ENCODE measurements around the gene PHACTR4. TPM values are rescaled to one million over a fixed set of nuclear protein-coding genes. Genes with fewer than 3 reads are reported as not detected.

Gene PHACTR4
- total and polyA plus RNA-seq, 2 of the 4 experiments (the other 2 are of a cell fraction), result 7.5 to 15.0 TPM

DNA sequence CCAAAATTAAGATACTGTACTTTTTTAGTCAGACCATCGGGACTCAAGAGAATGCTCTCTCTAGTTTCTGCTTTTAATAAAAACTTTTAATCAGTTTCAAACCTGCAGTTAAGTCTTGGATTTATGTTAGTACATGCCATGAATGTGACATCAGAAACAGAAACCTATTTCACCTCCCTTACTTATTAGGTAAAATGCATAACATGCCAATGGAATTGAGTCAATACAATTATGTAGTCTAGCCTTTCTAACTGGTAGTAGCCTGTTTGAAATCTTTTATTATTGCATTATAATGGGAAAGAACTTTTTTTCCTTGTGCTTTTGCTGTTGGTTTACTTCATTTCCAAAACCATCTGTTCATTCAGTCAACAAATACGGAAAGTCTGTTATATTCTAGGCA lies 4.8 kb downstream of the PHACTR4 start:
- in situ Hi-C loops (cut with MboI; ENCODE audit: low sequenced_read_pairs), result no loop called here
- BruUV-seq (replicated peaks), result no TSS peak

More for the DNA sequence above, 4.8 kb downstream of the PHACTR4 start:
- H3K4me1 ChIP-seq (ENCODE audit: control insufficient read depth, insufficient read depth, low read length), result 0 out of 2 replicates have a peak, but pooled peaks cover 5% of the 10 kb centered on the region
- H3K56ac ChIP-seq (ENCODE audit: extremely low read depth, insufficient read depth, low read length), result no peak overlapping the region
- peaks cover under 1% of the 10 kb centered on the region; the same call in 1 of the 2 replicates for H3K9me1 ChIP-seq (ENCODE audit: insufficient read depth, low read length)
- no peak overlapping the region for H2AK9ac ChIP-seq (replicated peaks; ENCODE audit: low read depth, low read length, poor library complexity)
- peaks cover 23 to 54% of the 10 kb centered on the region in 2 experiments for H3K79me1 ChIP-seq (ENCODE audit: low read depth in 1 of 2, low read length in 2 of 2)
- dilution Hi-C loops (cut with HindIII; ENCODE audit: low sequenced_read_pairs, unreplicated experiment), result no loop called here
- H3K4ac ChIP-seq (ENCODE audit: low read depth, low read length), result peak overlapping the region; percentile 42; the same call in 1 of the 2 replicates
- no peak for ATAC-seq (ENCODE audit: low read depth)
- no peaks in the 10 kb centered on the region for H3K9me3 ChIP-seq (ENCODE audit: control insufficient read depth, insufficient read depth, low read length)
- H3K4me3 ChIP-seq (ENCODE audit: insufficient read depth, low read depth, low read length), result no peak overlapping the region
- H3K4me2 ChIP-seq (ENCODE audit: low read depth, low read length), result peak overlapping the region; percentile 76; the same call in 1 of the 2 replicates
- no peak for TF ChIP-seq MAZ (IDR thresholded peaks at IDR 0.05; ENCODE audit: borderline replicate concordance, low read depth, low read length)
- no peak for TF ChIP-seq MAFK (IDR thresholded peaks at IDR 0.05; ENCODE audit: low read depth, low read length)
- TF ChIP-seq, protein P1, sequence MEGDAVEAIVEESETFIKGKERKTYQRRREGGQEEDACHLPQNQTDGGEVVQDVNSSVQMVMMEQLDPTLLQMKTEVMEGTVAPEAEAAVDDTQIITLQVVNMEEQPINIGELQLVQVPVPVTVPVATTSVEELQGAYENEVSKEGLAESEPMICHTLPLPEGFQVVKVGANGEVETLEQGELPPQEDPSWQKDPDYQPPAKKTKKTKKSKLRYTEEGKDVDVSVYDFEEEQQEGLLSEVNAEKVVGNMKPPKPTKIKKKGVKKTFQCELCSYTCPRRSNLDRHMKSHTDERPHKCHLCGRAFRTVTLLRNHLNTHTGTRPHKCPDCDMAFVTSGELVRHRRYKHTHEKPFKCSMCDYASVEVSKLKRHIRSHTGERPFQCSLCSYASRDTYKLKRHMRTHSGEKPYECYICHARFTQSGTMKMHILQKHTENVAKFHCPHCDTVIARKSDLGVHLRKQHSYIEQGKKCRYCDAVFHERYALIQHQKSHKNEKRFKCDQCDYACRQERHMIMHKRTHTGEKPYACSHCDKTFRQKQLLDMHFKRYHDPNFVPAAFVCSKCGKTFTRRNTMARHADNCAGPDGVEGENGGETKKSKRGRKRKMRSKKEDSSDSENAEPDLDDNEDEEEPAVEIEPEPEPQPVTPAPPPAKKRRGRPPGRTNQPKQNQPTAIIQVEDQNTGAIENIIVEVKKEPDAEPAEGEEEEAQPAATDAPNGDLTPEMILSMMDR (conservative IDR thresholded peaks at IDR 0.05; ENCODE audit: low read depth, low read length), result no peak
- TF ChIP-seq, protein P2, sequence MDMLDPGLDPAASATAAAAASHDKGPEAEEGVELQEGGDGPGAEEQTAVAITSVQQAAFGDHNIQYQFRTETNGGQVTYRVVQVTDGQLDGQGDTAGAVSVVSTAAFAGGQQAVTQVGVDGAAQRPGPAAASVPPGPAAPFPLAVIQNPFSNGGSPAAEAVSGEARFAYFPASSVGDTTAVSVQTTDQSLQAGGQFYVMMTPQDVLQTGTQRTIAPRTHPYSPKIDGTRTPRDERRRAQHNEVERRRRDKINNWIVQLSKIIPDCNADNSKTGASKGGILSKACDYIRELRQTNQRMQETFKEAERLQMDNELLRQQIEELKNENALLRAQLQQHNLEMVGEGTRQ (IDR thresholded peaks at IDR 0.05; ENCODE audit: low read depth, low read length), result no peak
- TF ChIP-seq SMC3 (IDR thresholded peaks at IDR 0.05; ENCODE audit: low read depth, low read length), result no peak
- TF ChIP-seq RCOR1 (IDR thresholded peaks at IDR 0.05; ENCODE audit: insufficient replicate concordance, low read length), result no peak
- TF ChIP-seq CHD1 (IDR thresholded peaks at IDR 0.05; ENCODE audit: low read depth, low read length), result no peak
- no peak for TF ChIP-seq RFX5 (IDR thresholded peaks at IDR 0.05; ENCODE audit: low read depth, low read length)
- TF ChIP-seq CEBPB (IDR thresholded peaks at IDR 0.05; ENCODE audit: low read depth, low read length), result no peak
- TF ChIP-seq BHLHE40 (IDR thresholded peaks at IDR 0.05; ENCODE audit: low read depth, low read length), result no peak
- TF ChIP-seq NFE2L2 (IDR thresholded peaks at IDR 0.05; ENCODE audit: low read depth, low read length), result no peak
- H3K14ac ChIP-seq (replicated peaks; ENCODE audit: low read depth, low read length), result peak overlapping the region; percentile 60
- peak overlapping the region; percentile 36; the same call in 1 of the 3 replicates for H2BK15ac ChIP-seq (ENCODE audit: low read depth, low read length)
- H4K5ac ChIP-seq (ENCODE audit: low read depth, low read length), result peak overlapping the region; percentile 2; the same call in 1 of the 2 replicates
- H2BK120ac ChIP-seq (ENCODE audit: low read depth, low read length), result peak overlapping the region; percentile 33; the same call in 1 of the 2 replicates
- H4K8ac ChIP-seq (ENCODE audit: low read depth in 2 of 2, low read length in 2 of 2), result peak overlapping the region in 1 of 2 experiments; percentile 52; a peak in 1 of 4 replicates
- H3K18ac ChIP-seq (ENCODE audit: low read depth, low read length), result peak overlapping the region; percentile 81; the same call in 1 of the 2 replicates
- no CpG with 5 or more reads among the region's 2 CpGs for WGBS, 2 experiments (ENCODE audit: extremely low coverage in 2 of 2, insufficient read length in 1 of 2)
- peaks cover 3% of the 10 kb centered on the region for H4K20me1 ChIP-seq (ENCODE audit: insufficient read depth, low read length)
- intact Hi-C loops (cut with micrococcal nuclease), result no loop called here
- H2BK5ac ChIP-seq (ENCODE audit: low read depth, low read length, poor library complexity, severe bottlenecking), result peak overlapping the region; percentile 80
- no peak overlapping the region; the same call in 1 of the 2 replicates for H3K9ac ChIP-seq (ENCODE audit: low read depth, low read length)
- no peak overlapping the region; the same call in 1 of the 2 replicates for H4K91ac ChIP-seq (ENCODE audit: insufficient read depth, low read depth, low read length)
- H2BK20ac ChIP-seq (ENCODE audit: low read depth, low read length), result peak overlapping the region; percentile 47; the same call in 1 of the 2 replicates
- peak; percentile 82 for DNase-seq
- peak overlapping the region; percentile 7; the same call in 1 of the 2 replicates for H3K23ac ChIP-seq (ENCODE audit: low read depth, low read length)
- no peak overlapping the region for H2AFZ ChIP-seq (replicated peaks; ENCODE audit: low read length, poor library complexity)
- H3K36me3 ChIP-seq (ENCODE audit: control insufficient read depth, insufficient read depth, low read length), result no peaks in the 10 kb centered on the region; the same call in 1 of the 2 replicates
- H3K27ac ChIP-seq (ENCODE audit: insufficient read depth, low read length), result peak overlapping the region; percentile 27; the same call in 1 of the 2 replicates
- H2AK5ac ChIP-seq (ENCODE audit: low read depth, low read length), result no peak overlapping the region
- POLR2A ChIA-PET (ENCODE audit: unreplicated experiment), result no interaction called here
- H3K27me3 ChIP-seq (ENCODE audit: control insufficient read depth, insufficient read depth, low read length), result no peaks in the 10 kb centered on the region
- CTCF ChIA-PET, result no interaction called here
